Thyroid gland (tissue), 4 donors: ENCODE measurements around the gene PLSCR1. TPM values are rescaled to one million over a fixed set of nuclear protein-coding genes. Genes with fewer than 3 reads are reported as not detected.
"Not testable (repeated sequence)": the region's sequence is repeated elsewhere in the genome, so short reads cannot be mapped to it uniquely, and the experiment has no call there.

Source experiments
- DNase-seq, 2 donors: peaks; one replicate each; pipeline ENCODE4 v3.0.0-alpha.2; 2019
- H3K27ac ChIP-seq, 3 donors: fragments of 200-600 bp; sonication (generic); 1 replicate in 2 of 3; 2 replicates in 1 of 3; pipeline ENCODE4 v1.5.1; 2016 to 2019; ENCODE audit warnings: mild to moderate bottlenecking in 1 of 3, moderate library complexity in 1 of 3
- H3K27me3 ChIP-seq: fragments of 200-600 bp; sonication (generic); one replicate; pipeline ENCODE4 v1.5.1; 2019
- H3K36me3 ChIP-seq, 2 donors: fragments of 200-600 bp; sonication (generic); one replicate each; pipeline ENCODE4 v1.5.1; 2016 to 2019
- H3K4me1 ChIP-seq, 2 donors: fragments of 200-600 bp; sonication (generic); one replicate each; pipeline ENCODE4 v1.5.1; 2017 to 2019
- H3K4me3 ChIP-seq, 3 donors: fragments of 200-600 bp; sonication (generic); replicated peaks in 1 of 3; 1 replicate in 2 of 3; 2 replicates in 1 of 3; pipeline ENCODE4 v1.5.1; 2016; ENCODE audit warnings: mild to moderate bottlenecking in 1 of 3
- H3K9me3 ChIP-seq: fragments of 200-600 bp; sonication (generic); one replicate; pipeline ENCODE4 v1.5.1; 2017
- CTCF ChIP-seq, 6 experiments: fragments of 200-600 bp in 3 of 6; fragments of 450-650 bp in 3 of 6; sonication (generic) in 3 of 6; IDR thresholded peaks; one replicate each; pipeline ENCODE4 v1.5.1; 2016 to 2019; ENCODE audit warnings: antibody characterized with exemption in 6 of 6, mild to moderate bottlenecking in 2 of 6, inconsistent platforms in 1 of 6, moderate library complexity in 1 of 6
- POLR2A ChIP-seq, 2 donors: fragments of 450-650 bp; IDR thresholded peaks; one replicate each; pipeline ENCODE4 v1.6.1; 2017; ENCODE audit warnings: antibody characterized with exemption in 2 of 2, mild to moderate bottlenecking in 2 of 2, moderate library complexity in 1 of 2
- WGBS, 2 donors: methylation state at CpG; one replicate each; pipeline ENCODE4 v1.1.5; 2017; 5-methylcytosine and 5-hydroxymethylcytosine counted together
- intact Hi-C: fragments of 100-400 bp; cut with DNase I; formaldehyde crosslinking; loops from one replicate; pipeline ENCODE4 v1.15.1; 2023
- total RNA-seq, 4 donors: library from RNA; depleted of rRNA; stranded (reverse); fragments of >200 nt; gene quantifications; one replicate each; pipeline ENCODE4 v1.2.3, GENCODE V29; 2016

The PLSCR1 gene
- total RNA-seq, 4 donors from 2014 or later: 57.6 to 103 (median 77.3) TPM

- no peak for DNase-seq
- intact Hi-C loops: no loop called here
- Histone ChIP-seq H3K27me3 (no peaks in the 10 kb centered on the region), H3K36me3 (no peaks in the 10 kb centered on the region), H3K4me3 (no peak overlapping the region), H3K27ac (no peak overlapping the region), H3K9me3 (no peaks in the 10 kb centered on the region), H3K4me1 (no peaks in the 10 kb centered on the region)
- WGBS, 2 donors: 92 to 94% methylated on average over 1 of the region's 1 CpG
- no peak for TF ChIP-seq POLR2A (IDR thresholded peaks at IDR 0.05)
- TF ChIP-seq CTCF (IDR thresholded peaks at IDR 0.05): no peak
Measured at GRCh38 chr3:146502887-146503460, 41.4 kb downstream of the PLSCR1 start.

- Histone ChIP-seq H3K9me3 (no peaks in the 10 kb centered on the region), H3K36me3 (no peaks in the 10 kb centered on the region), H3K27ac (no peak overlapping the region), H3K27me3 (no peaks in the 10 kb centered on the region), H3K4me1 (no peaks in the 10 kb centered on the region), H3K4me3 (no peak overlapping the region)
- DNase-seq: no peak
- intact Hi-C loops: no loop called here
- no peak for TF ChIP-seq POLR2A (IDR thresholded peaks at IDR 0.05)
- no peak for TF ChIP-seq CTCF (IDR thresholded peaks at IDR 0.05)
Measured at GRCh38 chr3:146501752-146502151, 42.7 kb downstream of the PLSCR1 start.

GRCh38 chr3:146499701-146500100 is 44.7 kb downstream of the PLSCR1 start:
- H3K4me1 ChIP-seq: no peaks in the 10 kb centered on the region
- no peak overlapping the region for H3K27ac ChIP-seq
- no peaks in the 10 kb centered on the region for H3K36me3 ChIP-seq
- no peaks in the 10 kb centered on the region for H3K27me3 ChIP-seq
- no peak for DNase-seq
- intact Hi-C loops: no loop called here
- WGBS, 2 donors: 77 to 79% methylated on average over 1 of the region's 1 CpG
- no peak overlapping the region for H3K4me3 ChIP-seq
- no peaks in the 10 kb centered on the region for H3K9me3 ChIP-seq
- TF ChIP-seq CTCF (IDR thresholded peaks at IDR 0.05): no peak
- no peak for TF ChIP-seq POLR2A (IDR thresholded peaks at IDR 0.05)

GRCh38 chr3:146498002-146498736 is 46.2 kb downstream of the PLSCR1 start:
- Histone ChIP-seq H3K27me3 (no peaks in the 10 kb centered on the region), H3K36me3 (no peaks in the 10 kb centered on the region), H3K4me1 (no peaks in the 10 kb centered on the region), H3K9me3 (no peaks in the 10 kb centered on the region), H3K27ac (no peak overlapping the region), H3K4me3 (no peak overlapping the region)
- no peak for TF ChIP-seq CTCF (IDR thresholded peaks at IDR 0.05)
- TF ChIP-seq POLR2A (IDR thresholded peaks at IDR 0.05): no peak
- WGBS, 2 donors: 90 to 92% methylated on average over 13 of the region's 13 CpGs
- no peak for DNase-seq
- intact Hi-C loops: no loop called here

- 63 to 93% methylated on average over 3 to 14 of the region's 28 CpGs for WGBS, 2 donors
- H3K4me1 ChIP-seq, intact Hi-C loops, H3K4me3 ChIP-seq, H3K9me3 ChIP-seq, DNase-seq, H3K36me3 ChIP-seq, H3K27me3 ChIP-seq, H3K27ac ChIP-seq: not testable (repeated sequence)
Measured at GRCh38 chr3:146497145-146497843, 47.1 kb downstream of the PLSCR1 start.
